Measurements from ENCODE around the gene MUC13.

MUC13 gene

DNA sequence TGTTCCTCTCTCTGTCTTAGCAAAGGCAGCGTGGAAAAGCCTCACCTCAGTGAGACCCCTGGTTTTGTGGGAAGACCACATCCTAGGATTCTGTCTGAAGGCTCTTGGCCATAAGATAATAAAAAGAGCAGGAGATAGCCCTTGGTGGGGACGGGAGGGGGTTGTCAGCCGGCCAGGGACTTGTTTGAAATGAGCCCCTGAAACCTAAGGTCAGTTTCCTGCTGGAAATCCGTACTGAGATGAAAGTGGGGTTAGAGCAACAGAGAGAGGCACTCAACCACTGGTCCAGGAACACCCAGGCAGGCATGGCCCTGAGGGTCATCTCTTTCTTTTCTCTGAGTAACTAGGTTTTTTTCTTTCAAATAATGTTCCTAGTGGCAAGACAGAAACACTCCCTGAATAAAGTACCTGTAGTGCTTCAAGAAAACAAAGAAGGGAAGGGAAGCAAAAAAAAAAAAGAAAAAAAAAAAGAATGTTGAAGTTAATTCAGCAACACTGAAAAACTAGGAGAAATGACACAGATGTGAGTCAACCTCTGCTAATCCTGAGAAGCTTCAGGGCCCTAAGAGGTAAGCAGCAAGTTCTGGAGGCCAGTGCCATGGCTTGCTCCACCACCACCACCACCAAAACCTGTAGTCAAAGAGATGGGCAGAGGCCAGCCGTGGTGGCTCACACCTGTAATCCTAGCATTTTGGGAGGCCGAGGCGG, 50.6 kb downstream of the MUC13 start:
- peaks cover 55 to 60% of the 10 kb centered on the region in 2 donors for H3K27me3 Mint-ChIP-seq
- no peak overlapping the region for H3K27ac Mint-ChIP-seq
- no peaks in the 10 kb centered on the region for H3K36me3 Mint-ChIP-seq
- H3K4me1 Mint-ChIP-seq = peaks cover 9 to 24% of the 10 kb centered on the region in 2 donors
- ATAC-seq (replicated peaks) = no peak
- H3K9me3 Mint-ChIP-seq = no peaks in the 10 kb centered on the region
- H3K4me3 Mint-ChIP-seq = no peak overlapping the region
- no peak for DNase-seq

DNA sequence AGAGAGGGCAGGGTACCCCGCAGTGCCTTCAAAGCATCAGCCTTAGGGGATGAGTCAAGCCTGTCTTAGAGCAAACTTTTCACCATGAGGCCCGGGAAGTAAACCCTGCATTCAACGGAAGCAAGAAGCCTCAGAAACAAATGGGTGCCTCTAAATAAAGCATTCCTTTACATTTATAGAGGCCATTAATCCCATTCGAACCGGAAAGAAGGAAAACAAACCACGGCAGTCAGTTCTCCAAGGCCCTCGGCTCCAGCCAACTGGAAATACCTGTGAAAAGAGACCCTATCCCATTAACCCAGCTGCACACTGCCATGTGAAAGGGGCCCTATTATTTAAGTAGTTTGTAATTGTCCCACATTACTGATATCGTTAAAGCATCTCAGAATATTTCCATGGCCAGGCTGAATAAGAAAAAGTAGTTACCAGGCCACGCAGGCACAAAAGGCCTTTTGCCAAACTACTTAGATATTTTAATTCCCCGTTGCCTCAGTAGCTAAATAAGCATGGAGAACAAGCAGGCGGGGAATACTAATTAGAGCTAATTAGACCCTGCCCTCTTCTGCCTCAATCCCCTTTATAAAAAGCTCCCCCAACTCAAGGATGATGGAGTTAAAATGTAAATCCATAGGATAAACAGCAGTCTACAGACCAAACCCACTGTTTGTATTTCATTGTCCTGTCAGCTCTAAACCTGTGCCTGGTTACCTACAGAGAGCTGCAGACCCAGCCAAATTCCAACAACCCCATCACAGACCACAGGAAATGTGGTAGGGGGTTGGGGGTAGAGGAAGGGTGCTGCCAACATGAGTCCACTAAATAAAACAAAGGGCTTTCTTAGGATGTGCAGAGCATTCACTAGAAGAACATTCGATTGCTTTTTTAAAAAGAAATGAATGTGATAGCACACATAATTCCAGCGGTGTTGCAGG, 51.5 kb downstream of the MUC13 start:
- no peak overlapping the region for H3K4me3 Mint-ChIP-seq
- no peaks in the 10 kb centered on the region for H3K9me3 Mint-ChIP-seq
- peaks cover 55 to 56% of the 10 kb centered on the region in 2 donors for H3K27me3 Mint-ChIP-seq
- peaks cover 13 to 28% of the 10 kb centered on the region in 2 donors for H3K4me1 Mint-ChIP-seq
- ATAC-seq (replicated peaks) = no peak
- H3K36me3 Mint-ChIP-seq = no peaks in the 10 kb centered on the region
- H3K27ac Mint-ChIP-seq = no peak overlapping the region
- no peak for DNase-seq

- H3K27me3 Mint-ChIP-seq = peaks cover 45 to 47% of the 10 kb centered on the region in 2 donors
- H3K36me3 Mint-ChIP-seq = no peaks in the 10 kb centered on the region
- no peak overlapping the region for H3K27ac Mint-ChIP-seq
- no peak for DNase-seq
- peaks cover 13 to 20% of the 10 kb centered on the region in 2 donors for H3K4me1 Mint-ChIP-seq
- no peak overlapping the region for H3K4me3 Mint-ChIP-seq
- no peak for ATAC-seq (replicated peaks)
- no peaks in the 10 kb centered on the region for H3K9me3 Mint-ChIP-seq
These were observed 52.4 kb downstream of the MUC13 start for GRCh38 chr3:124881976-124882697.

DNA sequence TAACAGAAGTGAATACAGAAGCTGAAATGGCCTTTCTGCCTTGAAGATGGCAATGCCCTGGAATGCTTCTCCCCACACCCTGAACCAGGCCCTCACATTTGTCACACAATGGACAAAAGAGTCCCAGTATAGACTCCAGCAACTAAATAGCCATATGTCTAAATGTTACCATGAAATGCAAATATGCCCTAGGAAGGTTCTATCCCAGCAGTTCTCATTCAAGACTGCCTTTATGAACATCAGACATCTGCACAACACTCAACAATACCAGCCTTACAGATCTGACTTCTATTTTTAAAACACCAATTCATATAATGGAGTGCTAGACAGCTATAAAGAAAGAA, 55.2 kb downstream of the MUC13 start:
- H3K27me3 Mint-ChIP-seq = peaks cover 30 to 33% of the 10 kb centered on the region in 2 donors
- H3K9me3 Mint-ChIP-seq = no peaks in the 10 kb centered on the region
- H3K36me3 Mint-ChIP-seq = no peaks in the 10 kb centered on the region
- ATAC-seq (replicated peaks) (no peak), DNase-seq (no peak)
- H3K27ac Mint-ChIP-seq = no peak overlapping the region
- H3K4me3 Mint-ChIP-seq = no peak overlapping the region
- H3K4me1 Mint-ChIP-seq = peaks cover 7 to 11% of the 10 kb centered on the region in 2 donors

DNA sequence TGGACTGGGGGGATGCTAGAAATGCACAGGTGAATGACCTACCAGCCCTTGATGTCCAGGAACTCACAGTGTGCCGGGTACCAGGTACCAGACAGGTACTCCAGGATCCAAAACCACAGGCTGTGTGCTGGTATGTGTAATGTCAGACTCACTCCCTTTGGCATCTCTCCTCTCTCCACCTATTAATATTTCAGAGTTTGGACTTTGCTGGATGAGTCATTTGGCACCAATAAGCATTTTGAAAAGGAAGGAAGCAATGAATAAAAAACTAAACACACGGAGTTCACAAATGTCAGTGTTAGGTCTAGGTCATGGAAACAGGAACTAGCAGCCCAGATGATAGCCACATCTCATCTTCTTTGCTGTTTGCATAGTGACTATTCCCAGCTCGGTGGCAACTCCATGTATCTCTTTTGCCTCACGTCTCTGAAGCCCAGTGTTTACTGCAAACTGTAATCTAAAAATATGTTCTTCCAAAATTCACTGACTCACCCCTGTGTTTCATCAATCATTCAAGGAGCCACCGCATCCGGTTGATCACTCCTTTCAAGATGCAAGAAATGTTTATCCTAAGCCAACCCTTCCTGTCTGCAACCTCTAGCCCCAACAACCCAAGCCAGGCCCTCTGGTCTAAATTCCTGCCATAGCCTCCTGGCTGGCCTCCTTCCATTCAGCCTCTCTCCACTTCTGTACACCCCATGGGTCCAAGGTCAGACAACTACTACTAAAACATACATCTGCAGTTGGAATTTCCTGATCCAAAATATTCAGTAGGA, 55.8 kb downstream of the MUC13 start:
- H3K9me3 Mint-ChIP-seq = no peaks in the 10 kb centered on the region
- H3K27ac Mint-ChIP-seq = no peak overlapping the region
- peaks cover 7 to 11% of the 10 kb centered on the region in 2 donors for H3K4me1 Mint-ChIP-seq
- DNase-seq (no peak), ATAC-seq (replicated peaks) (peak; percentile 78 to 88)
- no peaks in the 10 kb centered on the region for H3K36me3 Mint-ChIP-seq
- H3K27me3 Mint-ChIP-seq = peaks cover 24 to 28% of the 10 kb centered on the region in 2 donors
- H3K4me3 Mint-ChIP-seq = no peak overlapping the region

GRCh38 chr3:124877674-124878073, 56.9 kb downstream of the MUC13 start:
- Mint-ChIP-seq H3K36me3 (no peaks in the 10 kb centered on the region), H3K27ac (no peak overlapping the region), H3K4me3 (no peak overlapping the region), H3K4me1 (peaks cover 7 to 11% of the 10 kb centered on the region in 2 donors), H3K9me3 (no peaks in the 10 kb centered on the region), H3K27me3 (peaks cover 21 to 25% of the 10 kb centered on the region in 2 donors)
- DNase-seq (no peak), ATAC-seq (replicated peaks) (no peak)

- Mint-ChIP-seq H3K27me3 (peaks cover 15 to 20% of the 10 kb centered on the region in 2 donors), H3K4me3 (no peak overlapping the region), H3K36me3 (no peaks in the 10 kb centered on the region), H3K4me1 (peaks cover 7 to 11% of the 10 kb centered on the region in 2 donors), H3K9me3 (no peaks in the 10 kb centered on the region), H3K27ac (no peak overlapping the region)
- DNase-seq (no peak), ATAC-seq (replicated peaks) (no peak)
These were observed 58.1 kb downstream of the MUC13 start for GRCh38 chr3:124876401-124876878.

DNA sequence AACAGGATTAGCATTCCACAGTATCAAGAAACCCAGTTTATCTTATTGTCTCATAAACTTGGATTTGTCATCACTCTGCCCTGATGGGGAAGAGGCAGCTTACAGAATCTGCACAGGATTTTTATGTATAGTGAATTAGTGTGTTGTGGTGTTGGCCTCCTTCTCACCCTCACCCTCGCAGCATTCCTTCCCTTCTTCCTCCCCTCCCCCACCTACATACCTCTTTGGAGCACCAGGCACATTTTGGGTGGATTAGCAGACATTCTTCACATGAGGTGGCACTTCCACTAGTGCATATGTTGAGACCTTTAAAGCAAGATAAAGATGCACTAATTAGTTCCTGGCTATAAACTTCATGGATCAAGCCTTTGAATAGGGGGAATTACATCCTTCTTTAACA, 61.3 kb downstream of the MUC13 start:
- Mint-ChIP-seq H3K4me3 (no peak overlapping the region), H3K36me3 (no peaks in the 10 kb centered on the region), H3K27ac (no peak overlapping the region), H3K4me1 (no peaks in the 10 kb centered on the region), H3K27me3 (peaks cover 9 to 13% of the 10 kb centered on the region in 2 donors), H3K9me3 (peaks cover 0 to under 1% of the 10 kb centered on the region in 2 donors)
- no peak for DNase-seq
- no peak for ATAC-seq (replicated peaks)

DNA sequence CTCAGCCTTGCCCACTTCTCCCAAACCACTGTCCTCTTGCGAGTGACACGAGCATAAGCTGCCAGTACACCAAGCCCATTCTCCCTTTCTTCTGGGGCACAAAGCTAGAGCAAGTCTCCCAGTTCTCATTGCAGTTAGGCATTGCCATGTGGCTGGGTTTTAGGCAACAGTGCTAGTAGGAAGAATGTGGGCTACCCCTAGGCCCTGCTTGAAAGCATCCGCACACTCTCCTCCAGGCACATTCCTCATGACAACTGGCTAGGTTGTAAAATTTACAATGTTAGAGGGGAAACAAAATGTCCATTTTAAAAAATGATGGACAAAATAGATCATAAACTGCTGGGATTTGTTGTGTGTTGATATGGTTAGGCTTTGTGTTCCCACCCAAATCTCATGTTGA, 67.0 kb downstream of the MUC13 start:
- ATAC-seq (replicated peaks) = no peak
- Mint-ChIP-seq H3K27ac (no peak overlapping the region), H3K27me3 (peaks cover 12 to 15% of the 10 kb centered on the region in 2 donors), H3K9me3 (peaks cover 0 to 2% of the 10 kb centered on the region in 2 donors), H3K4me1 (no peaks in the 10 kb centered on the region), H3K36me3 (no peaks in the 10 kb centered on the region), H3K4me3 (no peak overlapping the region)
- no peak for DNase-seq

GRCh38 chr3:124862006-124862405, 72.5 kb downstream of the MUC13 start:
- H3K4me3 Mint-ChIP-seq = no peak overlapping the region
- no peak overlapping the region for H3K27ac Mint-ChIP-seq
- ATAC-seq (replicated peaks) (no peak), DNase-seq (no peak)
- H3K4me1 Mint-ChIP-seq = no peaks in the 10 kb centered on the region
- peaks cover 5 to 17% of the 10 kb centered on the region in 2 donors for H3K27me3 Mint-ChIP-seq
- H3K36me3 Mint-ChIP-seq = no peaks in the 10 kb centered on the region
- no peaks in the 10 kb centered on the region for H3K9me3 Mint-ChIP-seq

- Mint-ChIP-seq H3K9me3 (no peaks in the 10 kb centered on the region), H3K36me3 (no peaks in the 10 kb centered on the region), H3K4me1 (no peaks in the 10 kb centered on the region), H3K4me3 (no peak overlapping the region), H3K27me3 (peaks cover 4 to 16% of the 10 kb centered on the region in 2 donors), H3K27ac (no peak overlapping the region)
- ATAC-seq (replicated peaks) = no peak
- no peak for DNase-seq
These were observed 73.5 kb downstream of the MUC13 start for GRCh38 chr3:124861041-124861440.

GRCh38 chr3:124860599-124860998, 74.0 kb downstream of the MUC13 start:
- no peak for ATAC-seq (replicated peaks)
- DNase-seq = no peak
- Mint-ChIP-seq H3K27ac (no peak overlapping the region), H3K36me3 (no peaks in the 10 kb centered on the region), H3K4me3 (no peak overlapping the region), H3K9me3 (no peaks in the 10 kb centered on the region), H3K27me3 (peaks cover 9 to 20% of the 10 kb centered on the region in 2 donors), H3K4me1 (no peaks in the 10 kb centered on the region)

DNA sequence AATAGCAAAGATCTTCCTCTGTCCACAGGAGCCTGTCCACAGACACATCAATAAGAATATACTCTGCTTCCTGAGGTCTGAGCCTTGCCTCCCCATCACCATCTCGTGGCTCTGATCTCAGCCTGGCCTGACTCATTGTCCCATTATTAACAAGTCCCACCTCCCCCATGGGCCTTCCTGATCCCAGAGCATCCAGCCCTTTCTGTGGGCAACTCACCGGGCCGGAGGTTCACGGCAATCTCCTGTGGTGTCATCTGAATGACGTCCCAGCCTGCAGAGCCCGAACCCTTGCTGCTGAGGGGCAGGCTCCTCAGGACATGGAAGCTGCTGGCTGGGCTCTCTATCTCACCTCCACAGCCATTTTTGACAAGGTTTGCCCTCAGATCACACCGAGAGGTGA, 75.5 kb downstream of the MUC13 start:
- Mint-ChIP-seq H3K9me3 (no peaks in the 10 kb centered on the region), H3K4me1 (no peaks in the 10 kb centered on the region), H3K4me3 (no peak overlapping the region), H3K36me3 (no peaks in the 10 kb centered on the region), H3K27ac (no peak overlapping the region), H3K27me3 (peaks cover 11 to 23% of the 10 kb centered on the region in 2 donors)
- DNase-seq (no peak), ATAC-seq (replicated peaks) (no peak)

DNA sequence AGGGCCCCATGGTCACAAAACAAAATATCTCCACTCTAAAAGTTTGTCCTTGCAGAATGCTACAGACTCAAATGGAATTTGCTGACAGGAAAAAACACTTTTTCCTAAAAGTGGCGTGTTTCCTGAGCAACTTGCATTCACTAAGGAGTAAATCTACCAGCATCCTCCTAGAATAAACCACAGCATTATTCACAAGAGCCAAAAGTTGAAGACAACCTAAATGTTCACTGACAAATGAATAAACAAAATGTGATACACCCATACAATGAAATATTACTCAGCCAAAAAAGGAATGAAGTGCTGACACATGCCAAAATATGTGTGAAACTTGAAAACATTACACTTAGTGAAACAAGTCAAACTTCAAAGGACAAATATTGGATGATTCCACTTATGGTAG, 76.3 kb downstream of the MUC13 start:
- Mint-ChIP-seq H3K36me3 (no peaks in the 10 kb centered on the region), H3K9me3 (no peaks in the 10 kb centered on the region), H3K4me3 (no peak overlapping the region), H3K27ac (no peak overlapping the region), H3K27me3 (peaks cover 11 to 23% of the 10 kb centered on the region in 2 donors), H3K4me1 (no peaks in the 10 kb centered on the region)
- ATAC-seq (replicated peaks) (no peak), DNase-seq (no peak)

Data from stimulated activated naive B cell treated with anti-CD40 and anti-IgM and Interleukin-4, amounts not matched to agents 10 μg/mL and 1 μg/mL and 100 μg/mL, for 72 hours (primary cell).